Natural killer cell (primary cell): ENCODE measurements around the gene FEM1C. TPM values are rescaled to one million over a fixed set of nuclear protein-coding genes. Genes with fewer than 3 reads are reported as not detected.

Source experiments
- ATAC-seq, 3 donors: fragments of 150-1000 bp in 2 of 3; fragments of 200-7000 bp in 1 of 3; cut with Tn5 transposase; 1 replicate in 1 of 3; 2 replicates in 2 of 3; pipeline ENCODE4 v1.10.0; 2021; ENCODE audit warnings: mild to moderate bottlenecking in 2 of 3, moderate library complexity in 2 of 3
- DNase-seq, 2 donors: peaks; one replicate each; pipeline versions ENCODE4 v3.0.0 to v3.0.0-alpha.2; 2013 to 2021; ENCODE audit warnings: mixed read lengths in 1 of 2
- H3K27ac ChIP-seq: one replicate; pipeline ENCODE4 v1.5.1; 2013; ENCODE audit warnings: mild to moderate bottlenecking, low read length
- H3K27me3 ChIP-seq: one replicate; pipeline ENCODE4 v1.6.1; 2013; ENCODE audit warnings: low read length; ENCODE audit not compliant: control insufficient read depth, insufficient read depth
- H3K36me3 ChIP-seq: one replicate; pipeline ENCODE4 v1.6.1; 2013; ENCODE audit warnings: low read length; ENCODE audit not compliant: control insufficient read depth, insufficient read depth
- H3K4me1 ChIP-seq: one replicate; pipeline ENCODE4 v1.6.1; 2013; ENCODE audit warnings: low read length; ENCODE audit not compliant: control insufficient read depth, insufficient read depth
- H3K4me3 ChIP-seq: one replicate; pipeline ENCODE4 v1.5.1; 2013; ENCODE audit warnings: low read length
- H3K9me3 ChIP-seq: one replicate; pipeline ENCODE4 v1.6.1; 2013; ENCODE audit warnings: low read length; ENCODE audit not compliant: control insufficient read depth, insufficient read depth
- H3K27ac Mint-ChIP-seq, 2 donors: one replicate each; pipeline ENCODE4 v1.8.0; 2022; ENCODE audit warnings: mild to moderate bottlenecking in 2 of 2, mixed read lengths in 2 of 2, moderate library complexity in 1 of 2
- H3K27me3 Mint-ChIP-seq, 2 donors: one replicate each; pipeline ENCODE4 v1.8.0; 2022; ENCODE audit warnings: low read depth in 2 of 2, mixed read lengths in 2 of 2
- H3K36me3 Mint-ChIP-seq: one replicate; pipeline ENCODE4 v1.8.0; 2022; ENCODE audit warnings: mixed read lengths
- H3K4me1 Mint-ChIP-seq, 2 donors: one replicate each; pipeline ENCODE4 v1.8.0; 2022; ENCODE audit warnings: mixed read lengths in 2 of 2
- H3K4me3 Mint-ChIP-seq: one replicate; pipeline ENCODE4 v1.8.0; 2022; ENCODE audit warnings: mild to moderate bottlenecking, moderate library complexity, mixed read lengths
- H3K9me3 Mint-ChIP-seq, 2 donors: one replicate each; pipeline ENCODE4 v1.8.0; 2022; ENCODE audit warnings: mixed read lengths in 2 of 2
- CTCF ChIP-seq: fragments of 200-600 bp; IDR thresholded peaks from one replicate; pipeline ENCODE4 v1.8.0; 2022; ENCODE audit warnings: antibody characterized with exemption
- WGBS: methylation state at CpG from one replicate; pipeline ENCODE4 v1.1.7; 2013; ENCODE audit warnings: missing lambda C conversion rate; ENCODE audit not compliant: insufficient coverage; 5-methylcytosine and 5-hydroxymethylcytosine counted together
- intact Hi-C: fragments of 100-400 bp; cut with micrococcal nuclease; formaldehyde crosslinking; loops from one replicate; pipeline ENCODE4 v1.14.2; 2022
- total RNA-seq, 4 donors: library from RNA; stranded (reverse); fragments of 120-200 nt in 1 of 4; gene quantifications; one replicate each; pipeline versions ENCODE4 v1.2.3 to v1.2.4, GENCODE V29; 2013 to 2022

Gene FEM1C
- total RNA-seq, 3 donors from 2014 or later (not counting 1 experiment from before 2014, with no cell fraction given) = 33.8 to 48.6 (median 36.2) TPM

GRCh38 chr5:115541611-115542010 is 3.0 kb downstream of the FEM1C start:
- peaks cover 75 to 82% of the 10 kb centered on the region in 2 donors for H3K4me1 Mint-ChIP-seq
- no peak overlapping the region for H3K4me3 ChIP-seq
- H3K36me3 Mint-ChIP-seq = no peaks in the 10 kb centered on the region
- peak overlapping the region; percentile 93 to 98 for H3K27ac Mint-ChIP-seq
- H3K9me3 ChIP-seq = peaks cover 5% of the 10 kb centered on the region
- no peak for DNase-seq
- H3K4me1 ChIP-seq = peaks cover 13% of the 10 kb centered on the region
- H3K4me3 Mint-ChIP-seq = peak overlapping the region; percentile 98
- no peaks in the 10 kb centered on the region for H3K9me3 Mint-ChIP-seq
- no peak overlapping the region for H3K27ac ChIP-seq
- no peaks in the 10 kb centered on the region for H3K27me3 ChIP-seq
- intact Hi-C loops = no loop called here
- H3K27me3 Mint-ChIP-seq = no peaks in the 10 kb centered on the region
- ATAC-seq = no peak
- TF ChIP-seq CTCF = no peak
- WGBS = no CpG with 5 or more reads among the region's 2 CpGs
- peaks cover 25% of the 10 kb centered on the region for H3K36me3 ChIP-seq

GRCh38 chr5:115535479-115536035 is 9.0 kb downstream of the FEM1C start:
- H3K27me3 ChIP-seq = no peaks in the 10 kb centered on the region
- Mint-ChIP-seq H3K9me3 (no peaks in the 10 kb centered on the region), H3K27ac (no peak overlapping the region), H3K4me3 (no peak overlapping the region), H3K36me3 (peaks cover 15% of the 10 kb centered on the region), H3K27me3 (no peaks in the 10 kb centered on the region), H3K4me1 (peaks cover 74 to 78% of the 10 kb centered on the region in 2 donors)
- ATAC-seq = no peak
- H3K4me1 ChIP-seq = no peaks in the 10 kb centered on the region
- no peak for DNase-seq
- no peak overlapping the region for H3K27ac ChIP-seq
- intact Hi-C loops = no loop called here
- no peak overlapping the region for H3K4me3 ChIP-seq
- TF ChIP-seq CTCF = no peak
- no peaks in the 10 kb centered on the region for H3K9me3 ChIP-seq
- 100% methylated on average over 2 of the region's 3 CpGs for WGBS
- H3K36me3 ChIP-seq = peaks cover 32% of the 10 kb centered on the region

- no peak overlapping the region for H3K4me3 Mint-ChIP-seq
- H3K27me3 Mint-ChIP-seq = no peaks in the 10 kb centered on the region
- Histone ChIP-seq H3K27me3 (no peaks in the 10 kb centered on the region), H3K9me3 (no peaks in the 10 kb centered on the region), H3K4me1 (no peaks in the 10 kb centered on the region), H3K4me3 (no peak overlapping the region), H3K27ac (no peak overlapping the region), H3K36me3 (peaks cover 21% of the 10 kb centered on the region)
- 100% methylated on average over 1 of the region's 2 CpGs for WGBS
- no peak for TF ChIP-seq CTCF
- intact Hi-C loops = no loop called here
- ATAC-seq (no peak), DNase-seq (no peak)
- H3K4me1 Mint-ChIP-seq = peaks cover 55 to 65% of the 10 kb centered on the region in 2 donors
- no peak overlapping the region for H3K27ac Mint-ChIP-seq
- H3K9me3 Mint-ChIP-seq = no peaks in the 10 kb centered on the region
- peaks cover 15% of the 10 kb centered on the region for H3K36me3 Mint-ChIP-seq
Observed at GRCh38 chr5:115532517-115532916, 12.1 kb downstream of the FEM1C start.

GRCh38 chr5:115531787-115532367 is 12.7 kb downstream of the FEM1C start:
- DNase-seq (no peak), ATAC-seq (no peak)
- H3K27ac Mint-ChIP-seq = peak overlapping the region in 1 of 2 donors; percentile 5
- intact Hi-C loops = no loop called here
- no peak for TF ChIP-seq CTCF
- peaks cover 15% of the 10 kb centered on the region for H3K36me3 Mint-ChIP-seq
- no peak overlapping the region for H3K4me3 ChIP-seq
- H3K27me3 ChIP-seq = no peaks in the 10 kb centered on the region
- no peaks in the 10 kb centered on the region for H3K9me3 Mint-ChIP-seq
- peaks cover 49 to 60% of the 10 kb centered on the region in 2 donors for H3K4me1 Mint-ChIP-seq
- no peak overlapping the region for H3K27ac ChIP-seq
- H3K27me3 Mint-ChIP-seq = no peaks in the 10 kb centered on the region
- H3K36me3 ChIP-seq = peaks cover 18% of the 10 kb centered on the region
- no peaks in the 10 kb centered on the region for H3K4me1 ChIP-seq
- 100% methylated on average over 1 of the region's 1 CpG for WGBS
- H3K9me3 ChIP-seq = no peaks in the 10 kb centered on the region
- H3K4me3 Mint-ChIP-seq = no peak overlapping the region
